Neuronal stem cell (in vitro differentiated cells): ENCODE measurements around the gene PARM1.

Experiments used
- DNase-seq: peaks from one replicate; pipeline ENCODE4 v3.0.0-alpha.2; 2013; ENCODE audit warnings: low spot score
- H2AFZ ChIP-seq: one replicate; pipeline ENCODE4 v1.6.1; 2013; ENCODE audit warnings: mild to moderate bottlenecking, low read length, inconsistent platforms
- H2AK5ac ChIP-seq: 2 replicates; pipeline ENCODE4 v1.6.1; 2013; ENCODE audit warnings: low read depth, mild to moderate bottlenecking, inconsistent platforms, low read length, moderate library complexity, mixed read lengths
- H2BK120ac ChIP-seq: 2 replicates; pipeline ENCODE4 v1.6.1; 2013; ENCODE audit warnings: low read depth, mild to moderate bottlenecking, inconsistent platforms, low read length, moderate library complexity, mixed read lengths
- H2BK12ac ChIP-seq: one replicate; pipeline ENCODE4 v1.6.1; 2013; ENCODE audit warnings: low read length, inconsistent platforms
- H2BK15ac ChIP-seq: 2 replicates; pipeline ENCODE4 v1.6.1; 2013; ENCODE audit warnings: mild to moderate bottlenecking, low read length, inconsistent platforms, mixed read lengths
- H2BK5ac ChIP-seq: one replicate; pipeline ENCODE4 v1.6.1; 2013; ENCODE audit warnings: inconsistent platforms, mild to moderate bottlenecking, low read length, moderate library complexity
- H3K14ac ChIP-seq: one replicate; pipeline ENCODE4 v1.6.1; 2013; ENCODE audit warnings: low read length, inconsistent platforms
- H3K18ac ChIP-seq: 2 replicates; pipeline ENCODE4 v1.6.1; 2013; ENCODE audit warnings: low read length, inconsistent platforms
- H3K23ac ChIP-seq: 2 replicates; pipeline ENCODE4 v1.6.1; 2013; ENCODE audit warnings: low read depth, mild to moderate bottlenecking, mixed read lengths, low read length, inconsistent platforms; ENCODE audit not compliant: poor library complexity
- H3K27ac ChIP-seq: replicated peaks from 3 replicates; pipeline ENCODE4 v1.5.1; 2013; ENCODE audit warnings: low read length, inconsistent platforms
- H3K27me3 ChIP-seq, 3 experiments: 2 replicates each; pipeline ENCODE4 v1.6.1; 2013; ENCODE audit warnings: low read length in 3 of 3, mild to moderate bottlenecking in 2 of 3, inconsistent platforms in 1 of 3, low read depth in 1 of 3, mixed read lengths in 1 of 3, moderate library complexity in 1 of 3; ENCODE audit not compliant: control insufficient read depth in 3 of 3, insufficient read depth in 3 of 3
- H3K36me3 ChIP-seq, 2 donors: replicated peaks in 1 of 2; 2 replicates each; pipeline ENCODE4 v1.6.1; 2013; ENCODE audit warnings: low read length in 2 of 2; ENCODE audit not compliant: control insufficient read depth in 2 of 2, insufficient read depth in 2 of 2
- H3K4ac ChIP-seq: 2 replicates; pipeline ENCODE4 v1.6.1; 2013; ENCODE audit warnings: inconsistent platforms, mild to moderate bottlenecking, low read length, moderate library complexity
- H3K4me1 ChIP-seq, 2 donors: 1 replicate in 1 of 2; 2 replicates in 1 of 2; pipeline ENCODE4 v1.6.1; 2013; ENCODE audit warnings: low read length in 2 of 2, low read depth in 1 of 2; ENCODE audit not compliant: control insufficient read depth in 2 of 2, insufficient read depth in 1 of 2
- H3K4me2 ChIP-seq: one replicate; pipeline ENCODE4 v1.6.1; 2013; ENCODE audit warnings: mild to moderate bottlenecking, low read length, inconsistent platforms; ENCODE audit not compliant: insufficient read depth, poor library complexity, severe bottlenecking
- H3K4me3 ChIP-seq, 2 donors: 2 replicates each; pipeline ENCODE4 v1.5.1; 2013; ENCODE audit warnings: low read length in 2 of 2, mild to moderate bottlenecking in 2 of 2, inconsistent platforms in 1 of 2, moderate library complexity in 1 of 2
- H3K79me1 ChIP-seq: one replicate; pipeline ENCODE4 v1.6.1; 2013; ENCODE audit warnings: low read depth, mild to moderate bottlenecking, inconsistent platforms, low read length, moderate library complexity
- H3K9ac ChIP-seq: one replicate; pipeline ENCODE4 v1.6.1; 2013; ENCODE audit warnings: mild to moderate bottlenecking, low read depth, low read length, inconsistent platforms; ENCODE audit not compliant: poor library complexity
- H3K9me3 ChIP-seq, 2 donors: replicated peaks in 1 of 2; 2 replicates each; pipeline versions ENCODE3 to v1.6.1; 2013; ENCODE audit warnings: low read length in 2 of 2, mild to moderate bottlenecking in 2 of 2, inconsistent platforms in 1 of 2, low read depth in 1 of 2, mixed read lengths in 1 of 2, moderate library complexity in 1 of 2; ENCODE audit not compliant: control insufficient read depth in 2 of 2, insufficient read depth in 1 of 2
- H4K8ac ChIP-seq: one replicate; pipeline ENCODE4 v1.6.1; 2013; ENCODE audit warnings: low read depth, mild to moderate bottlenecking, inconsistent platforms, low read length, moderate library complexity
- H4K91ac ChIP-seq: one replicate; pipeline ENCODE4 v1.6.1; 2013; ENCODE audit warnings: low read length, low read depth, mild to moderate bottlenecking, inconsistent platforms; ENCODE audit not compliant: poor library complexity
- WGBS, 2 donors: extraction: QIAGEN DNeasy Blood & Tissue Kit; methylation state at CpG; one replicate each; pipeline ENCODE4 v1.1.7; 2013; ENCODE audit warnings: missing lambda C conversion rate in 2 of 2, mixed read lengths in 1 of 2; ENCODE audit not compliant: insufficient read length in 2 of 2, insufficient replicate concordance in 1 of 2; ENCODE audit errors: extremely low coverage in 2 of 2; 5-methylcytosine and 5-hydroxymethylcytosine counted together

Gene PARM1

DNA sequence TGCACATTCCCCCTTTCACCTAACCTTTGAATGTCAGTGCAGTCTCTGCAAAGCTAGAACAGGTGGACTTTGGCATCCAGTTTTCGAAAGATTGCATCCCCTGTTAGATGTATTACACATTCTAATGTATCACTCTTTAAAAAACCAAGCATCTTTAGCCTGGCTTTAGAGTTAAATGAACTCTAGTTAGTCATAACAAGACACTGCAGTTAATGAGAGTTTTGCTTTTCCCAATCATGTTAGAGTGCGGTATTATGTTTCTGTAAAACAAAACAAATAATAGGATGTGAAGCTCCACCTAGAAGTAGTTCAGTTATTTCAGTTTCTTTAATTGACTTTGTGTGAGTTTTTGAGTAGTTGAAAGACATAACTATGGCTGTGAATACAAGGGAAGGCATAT lies 42.2 kb downstream of the PARM1 start:
- H3K9me3 ChIP-seq, result no peaks in the 10 kb centered on the region
- no peak overlapping the region for H2AK5ac ChIP-seq
- H2BK12ac ChIP-seq, result no peak overlapping the region
- no peaks in the 10 kb centered on the region for H3K4me1 ChIP-seq
- no peak overlapping the region for H2BK15ac ChIP-seq
- no peak overlapping the region for H2AFZ ChIP-seq
- H3K14ac ChIP-seq, result no peak overlapping the region
- no peak overlapping the region for H3K4me2 ChIP-seq
- H4K91ac ChIP-seq, result no peak overlapping the region
- H3K4ac ChIP-seq, result no peak overlapping the region
- no peaks in the 10 kb centered on the region for H3K27me3 ChIP-seq
- no peak overlapping the region for H3K23ac ChIP-seq
- no peak overlapping the region for H2BK120ac ChIP-seq
- no peaks in the 10 kb centered on the region for H3K79me1 ChIP-seq
- H2BK5ac ChIP-seq, result no peak overlapping the region
- no peak overlapping the region for H3K27ac ChIP-seq
- no peak overlapping the region for H3K4me3 ChIP-seq
- no peaks in the 10 kb centered on the region for H3K36me3 ChIP-seq
- H3K18ac ChIP-seq, result no peak overlapping the region
- H4K8ac ChIP-seq, result no peak overlapping the region
- DNase-seq, result no peak
- WGBS, 2 donors, result no CpG with 5 or more reads among the region's 2 CpGs
- H3K9ac ChIP-seq, result no peak overlapping the region

DNA sequence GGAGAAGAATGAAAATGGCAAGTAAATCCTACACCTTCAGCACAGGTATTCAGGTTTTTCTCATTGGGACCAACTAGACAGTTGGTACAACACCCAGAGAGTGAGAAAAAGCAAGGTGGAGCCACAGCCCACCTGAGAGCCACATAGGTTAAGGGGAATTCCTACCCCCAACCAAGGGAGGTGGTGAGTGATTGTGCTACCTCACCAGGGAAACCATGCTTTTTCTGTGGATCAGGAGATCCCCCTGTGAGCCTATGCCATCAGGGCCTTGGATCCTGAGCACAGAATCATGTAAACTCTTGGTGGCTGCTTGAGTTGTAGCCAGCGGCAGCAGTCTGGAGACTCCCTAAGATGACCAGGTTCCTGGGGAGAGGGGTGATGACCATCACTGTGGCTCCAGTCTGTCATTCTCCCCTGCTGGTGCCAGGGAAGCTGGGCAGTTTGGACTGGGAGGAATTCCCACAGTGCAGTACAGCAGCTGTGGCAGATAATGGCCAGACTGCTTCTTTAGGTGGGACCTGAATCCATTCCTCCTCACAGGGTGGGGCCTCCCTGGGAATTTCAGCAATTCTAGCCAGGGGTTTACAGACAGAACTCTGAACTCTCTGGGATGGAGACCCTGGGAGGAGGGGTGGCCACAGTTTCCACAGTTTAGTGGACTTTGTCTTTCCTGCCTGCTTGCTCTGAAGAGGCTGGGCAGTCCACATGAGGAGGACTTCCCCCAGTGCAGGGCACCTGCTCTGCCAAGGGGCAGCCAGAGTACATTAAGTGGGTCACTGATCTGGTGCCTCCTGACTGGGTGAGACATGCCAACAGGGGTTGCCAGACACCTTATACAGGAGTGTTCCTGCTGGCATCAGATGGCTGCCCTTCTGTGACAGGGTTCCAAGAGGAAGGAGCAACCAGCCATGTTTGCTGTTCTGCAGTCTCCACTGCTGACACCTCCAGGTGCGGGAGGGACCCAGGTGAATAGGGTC lies 43.2 kb downstream of the PARM1 start:
- no peak overlapping the region for H3K23ac ChIP-seq
- no peaks in the 10 kb centered on the region for H3K9me3 ChIP-seq
- H3K4ac ChIP-seq, result no peak overlapping the region
- H3K27me3 ChIP-seq, result no peaks in the 10 kb centered on the region
- H4K91ac ChIP-seq, result no peak overlapping the region
- whole genome bisulfite sequencing, 2 donors, result no CpG with 5 or more reads among the region's 2 CpGs
- H3K18ac ChIP-seq, result no peak overlapping the region
- H2BK5ac ChIP-seq, result no peak overlapping the region
- no peaks in the 10 kb centered on the region for H3K36me3 ChIP-seq
- no peak overlapping the region for H2AK5ac ChIP-seq
- no peak overlapping the region for H2BK120ac ChIP-seq
- no peak overlapping the region for H2AFZ ChIP-seq
- H4K8ac ChIP-seq, result no peak overlapping the region
- H2BK15ac ChIP-seq, result no peak overlapping the region
- H3K79me1 ChIP-seq, result no peaks in the 10 kb centered on the region
- H3K4me1 ChIP-seq, result no peaks in the 10 kb centered on the region
- DNase-seq, result no peak
- H3K4me3 ChIP-seq, result no peak overlapping the region
- no peak overlapping the region for H3K9ac ChIP-seq
- H3K14ac ChIP-seq, result no peak overlapping the region
- no peak overlapping the region for H3K4me2 ChIP-seq
- no peak overlapping the region for H2BK12ac ChIP-seq
- H3K27ac ChIP-seq, result no peak overlapping the region

DNA sequence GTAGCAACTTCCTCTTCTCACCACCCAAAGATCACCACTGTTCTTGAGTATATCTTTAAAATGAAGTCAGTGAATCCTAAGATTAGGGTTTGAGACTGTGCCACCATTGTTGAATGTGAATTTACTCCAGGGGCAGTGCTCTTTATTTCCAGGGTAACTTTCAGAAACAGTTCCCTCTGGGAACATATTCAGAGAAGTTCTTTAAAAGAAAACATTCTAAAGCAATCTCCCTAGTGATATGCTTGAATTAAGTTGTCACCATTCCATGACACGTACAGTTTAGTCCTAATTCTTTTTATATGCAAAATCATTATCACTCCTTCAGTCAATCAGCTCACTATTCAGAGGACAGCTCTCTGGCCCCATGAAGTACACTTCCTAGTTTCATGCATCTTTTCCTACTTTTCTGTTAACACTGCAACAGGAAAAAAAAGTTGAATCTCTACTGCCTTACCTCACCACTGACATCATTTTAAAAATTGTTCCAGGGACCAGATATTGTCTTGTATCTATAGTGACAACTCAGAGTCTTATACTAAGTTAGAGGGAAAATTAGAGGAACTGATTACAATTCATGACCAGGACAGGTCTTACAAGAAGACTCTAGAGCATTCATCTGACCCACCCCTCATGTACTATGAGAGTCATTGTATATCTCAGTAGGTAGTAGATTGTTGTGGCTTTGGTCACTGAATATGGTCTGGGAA lies 49.8 kb downstream of the PARM1 start:
- no CpG with 5 or more reads among the region's 1 CpG for WGBS, 2 donors

DNA sequence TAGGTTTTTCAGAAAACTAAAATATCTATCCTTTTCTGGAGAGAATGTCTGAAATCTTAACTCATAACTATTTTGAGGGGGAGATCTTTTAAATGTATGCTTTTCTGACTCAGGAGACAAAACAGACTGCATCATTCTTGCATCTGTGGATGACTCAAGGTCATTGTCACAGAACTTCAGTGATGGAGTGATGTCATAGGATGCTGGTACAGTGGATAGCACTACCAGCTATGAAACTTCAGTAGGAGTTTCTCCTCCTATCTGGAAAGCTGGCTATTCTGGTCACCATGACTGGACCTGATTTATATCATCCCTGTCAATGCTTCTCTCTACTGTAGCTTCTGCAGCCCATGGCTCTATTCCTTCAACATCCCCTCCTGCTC lies 50.3 kb downstream of the PARM1 start:
- no peak overlapping the region for H3K4me2 ChIP-seq
- no peak overlapping the region for H2AFZ ChIP-seq
- DNase-seq, result no peak
- no peak overlapping the region for H4K91ac ChIP-seq
- no peaks in the 10 kb centered on the region for H3K9me3 ChIP-seq
- H2BK5ac ChIP-seq, result no peak overlapping the region
- H3K4me3 ChIP-seq, result no peak overlapping the region
- no peak overlapping the region for H3K23ac ChIP-seq
- H4K8ac ChIP-seq, result no peak overlapping the region
- no peaks in the 10 kb centered on the region for H3K79me1 ChIP-seq
- H3K9ac ChIP-seq, result no peak overlapping the region
- H3K4me1 ChIP-seq, result no peaks in the 10 kb centered on the region
- no peak overlapping the region for H2AK5ac ChIP-seq
- H3K14ac ChIP-seq, result no peak overlapping the region
- no peak overlapping the region for H3K27ac ChIP-seq
- no peak overlapping the region for H3K4ac ChIP-seq
- no peaks in the 10 kb centered on the region for H3K27me3 ChIP-seq
- H3K36me3 ChIP-seq, result no peaks in the 10 kb centered on the region
- no peak overlapping the region for H3K18ac ChIP-seq
- no peak overlapping the region for H2BK12ac ChIP-seq
- H2BK15ac ChIP-seq, result no peak overlapping the region
- H2BK120ac ChIP-seq, result no peak overlapping the region

More for the DNA sequence above, 49.8 kb downstream of the PARM1 start:
- no peak overlapping the region for H3K18ac ChIP-seq
- no peak overlapping the region for H4K91ac ChIP-seq
- H3K4me2 ChIP-seq, result no peak overlapping the region
- no peaks in the 10 kb centered on the region for H3K79me1 ChIP-seq
- no peak overlapping the region for H2AFZ ChIP-seq
- no peaks in the 10 kb centered on the region for H3K36me3 ChIP-seq
- no peak overlapping the region for H2AK5ac ChIP-seq
- no peak overlapping the region for H2BK12ac ChIP-seq
- H3K23ac ChIP-seq, result no peak overlapping the region
- no peaks in the 10 kb centered on the region for H3K9me3 ChIP-seq
- H3K4ac ChIP-seq, result no peak overlapping the region
- DNase-seq, result no peak
- H3K9ac ChIP-seq, result no peak overlapping the region
- no peak overlapping the region for H2BK5ac ChIP-seq
- H2BK15ac ChIP-seq, result no peak overlapping the region
- no peak overlapping the region for H3K4me3 ChIP-seq
- H3K4me1 ChIP-seq, result no peaks in the 10 kb centered on the region
- no peak overlapping the region for H3K14ac ChIP-seq
- H2BK120ac ChIP-seq, result no peak overlapping the region
- H4K8ac ChIP-seq, result no peak overlapping the region
- no peak overlapping the region for H3K27ac ChIP-seq
- no peaks in the 10 kb centered on the region for H3K27me3 ChIP-seq
